ENCODE measurements around the gene RAB3IL1. TPM values are rescaled to one million over a fixed set of nuclear protein-coding genes. Genes with fewer than 3 reads are reported as not detected.
A peak's percentile ranks its signal among the peaks of the same experiment; 100 is the strongest.

Gene RAB3IL1
- total RNA-seq, 1 experiment from 2014 or later = 7.9 TPM

DNA sequence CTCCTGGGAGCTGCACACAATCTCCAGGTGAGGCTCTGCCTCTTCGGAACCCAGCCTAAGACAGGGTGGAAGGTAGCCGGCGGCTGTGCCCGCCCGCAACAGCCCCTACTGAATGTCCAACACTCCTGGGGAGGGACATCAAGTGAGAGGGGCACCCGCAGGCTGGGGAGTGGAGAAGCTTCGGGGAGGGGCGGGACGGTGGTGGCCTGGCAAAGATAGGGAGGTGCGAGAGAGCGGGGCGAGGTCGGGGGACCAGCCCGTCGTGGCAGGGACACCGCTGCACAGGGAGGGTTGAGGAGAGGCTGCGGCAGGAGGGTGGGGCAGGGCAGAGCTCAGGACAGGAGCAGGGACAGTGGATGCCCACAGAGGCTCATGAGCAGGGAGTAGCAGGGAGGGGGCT is 17.1 kb downstream of the RAB3IL1 start:
- intact Hi-C loops (cut with micrococcal nuclease) = no loop called here
- no peak for TF ChIP-seq EZH2phosphoT487 (IDR thresholded peaks at IDR 0.05; ENCODE audit: borderline replicate concordance, low read length)
- TF ChIP-seq EZH2 (IDR thresholded peaks at IDR 0.05; ENCODE audit: low read length, unreplicated experiment) = no peak
- TF ChIP-seq, protein P1, sequence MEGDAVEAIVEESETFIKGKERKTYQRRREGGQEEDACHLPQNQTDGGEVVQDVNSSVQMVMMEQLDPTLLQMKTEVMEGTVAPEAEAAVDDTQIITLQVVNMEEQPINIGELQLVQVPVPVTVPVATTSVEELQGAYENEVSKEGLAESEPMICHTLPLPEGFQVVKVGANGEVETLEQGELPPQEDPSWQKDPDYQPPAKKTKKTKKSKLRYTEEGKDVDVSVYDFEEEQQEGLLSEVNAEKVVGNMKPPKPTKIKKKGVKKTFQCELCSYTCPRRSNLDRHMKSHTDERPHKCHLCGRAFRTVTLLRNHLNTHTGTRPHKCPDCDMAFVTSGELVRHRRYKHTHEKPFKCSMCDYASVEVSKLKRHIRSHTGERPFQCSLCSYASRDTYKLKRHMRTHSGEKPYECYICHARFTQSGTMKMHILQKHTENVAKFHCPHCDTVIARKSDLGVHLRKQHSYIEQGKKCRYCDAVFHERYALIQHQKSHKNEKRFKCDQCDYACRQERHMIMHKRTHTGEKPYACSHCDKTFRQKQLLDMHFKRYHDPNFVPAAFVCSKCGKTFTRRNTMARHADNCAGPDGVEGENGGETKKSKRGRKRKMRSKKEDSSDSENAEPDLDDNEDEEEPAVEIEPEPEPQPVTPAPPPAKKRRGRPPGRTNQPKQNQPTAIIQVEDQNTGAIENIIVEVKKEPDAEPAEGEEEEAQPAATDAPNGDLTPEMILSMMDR (conservative IDR thresholded peaks at IDR 0.05; ENCODE audit: low read depth, low read length) = no peak
- no peaks in the 10 kb centered on the region for H3K27me3 ChIP-seq (ENCODE audit: low read length)
- no TSS peak for BruUV-seq (replicated peaks)
- no peaks in the 10 kb centered on the region for H3K9me2 ChIP-seq (replicated peaks; ENCODE audit: low read length)
- no peaks in the 10 kb centered on the region for H3K9me3 ChIP-seq (ENCODE audit: low read length)
- no peak overlapping the region for H3K27ac ChIP-seq (ENCODE audit: low read length)
- H3F3A ChIP-seq (ENCODE audit: low read length, unreplicated experiment) = no peaks in the 10 kb centered on the region
- ChIA-PET CTCF (interaction anchor here (0.6 to 3.6 kb wide), 4 partner anchors 48 to 1013 kb away, joined by 3 to 41 read pairs (median 13); no protein-coding TSS in a partner anchor), POLR2A (ENCODE audit: unreplicated experiment) (no interaction called here)
- no peak overlapping the region for H3K9ac ChIP-seq (ENCODE audit: low read length)
- no peaks in the 10 kb centered on the region for H3K4me1 ChIP-seq (ENCODE audit: insufficient read depth, low read length)
- H4K20me1 ChIP-seq (ENCODE audit: low read length) = no peaks in the 10 kb centered on the region
- H3K4me2 ChIP-seq (ENCODE audit: low read length) = no peak overlapping the region
- no peak overlapping the region for H2AFZ ChIP-seq (ENCODE audit: low read length)
- H3K36me3 ChIP-seq (ENCODE audit: low read depth, low read length) = no peaks in the 10 kb centered on the region
- no peak overlapping the region for H3K4me3 ChIP-seq (ENCODE audit: low read length)
- ATAC-seq (no peak), DNase-seq (no peak)
- no peaks in the 10 kb centered on the region for H3K79me2 ChIP-seq (ENCODE audit: low read length)

DNA sequence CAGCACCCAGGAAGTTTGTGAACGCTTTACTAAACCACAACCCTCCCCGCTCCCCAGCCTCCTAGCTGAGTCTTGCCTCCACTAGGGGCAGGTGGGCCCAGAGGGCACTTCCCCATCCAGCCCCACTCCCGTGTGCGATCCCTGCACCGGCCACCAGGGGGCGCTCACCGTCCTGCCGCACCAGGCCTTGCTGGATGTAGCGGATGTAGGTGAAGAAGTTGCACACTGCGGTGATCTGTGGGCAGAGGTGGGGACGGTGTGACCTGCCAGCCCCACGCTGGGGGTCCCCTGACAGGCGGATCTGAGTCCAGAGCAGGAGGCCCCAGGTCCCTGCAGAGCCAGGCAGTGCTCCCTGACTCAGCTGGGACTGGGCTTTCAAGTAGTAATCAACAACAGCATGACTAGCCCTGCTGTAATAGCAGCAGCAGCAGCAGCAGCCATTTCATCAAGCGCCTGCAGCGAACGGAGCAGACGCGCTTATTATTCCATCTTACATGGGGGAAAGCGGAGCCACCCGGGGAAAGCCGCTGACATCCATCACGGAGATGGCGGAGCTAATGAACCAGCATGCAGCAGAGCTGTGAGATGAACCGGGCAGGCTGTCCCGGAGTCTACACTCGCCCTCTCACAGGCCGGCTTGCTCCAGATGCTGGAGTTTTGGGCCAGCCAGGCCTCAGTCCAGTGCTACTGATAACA is 18.1 kb downstream of the RAB3IL1 start:
- Histone ChIP-seq H3K4me1 (ENCODE audit: insufficient read depth, low read length) (no peaks in the 10 kb centered on the region), H3K4me2 (ENCODE audit: low read length) (no peak overlapping the region), H3K36me3 (ENCODE audit: low read depth, low read length) (no peaks in the 10 kb centered on the region), H3K9me3 (ENCODE audit: low read length) (no peaks in the 10 kb centered on the region), H4K20me1 (ENCODE audit: low read length) (no peaks in the 10 kb centered on the region), H3K4me3 (ENCODE audit: low read length) (no peak overlapping the region), H3K27me3 (ENCODE audit: low read length) (no peaks in the 10 kb centered on the region), H3K79me2 (ENCODE audit: low read length) (no peaks in the 10 kb centered on the region), H3K27ac (ENCODE audit: low read length) (no peak overlapping the region), H2AFZ (ENCODE audit: low read length) (peak overlapping the region; percentile 57), H3F3A (ENCODE audit: low read length, unreplicated experiment) (no peaks in the 10 kb centered on the region), H3K9me2 (replicated peaks; ENCODE audit: low read length) (no peaks in the 10 kb centered on the region), H3K9ac (ENCODE audit: low read length) (no peak overlapping the region)
- intact Hi-C loops (cut with micrococcal nuclease) = loop anchor here (1.0 to 5.0 kb wide), 6 partner anchors 48 to 209 kb away; no protein-coding TSS in a partner anchor
- no TSS peak for BruUV-seq (replicated peaks)
- CTCF ChIA-PET = interaction anchor here (0.5 to 3.6 kb wide), 8 partner anchors 48 to 209 kb away, joined by 3 to 41 read pairs (median 8); no protein-coding TSS in a partner anchor
- TF ChIP-seq EZH2phosphoT487 (IDR thresholded peaks at IDR 0.05; ENCODE audit: borderline replicate concordance, low read length) = no peak
- TF ChIP-seq, protein P1 (conservative IDR thresholded peaks at IDR 0.05; ENCODE audit: low read depth, low read length) = peak; percentile 99
- no peak for TF ChIP-seq EZH2 (IDR thresholded peaks at IDR 0.05; ENCODE audit: low read length, unreplicated experiment)
- POLR2A ChIA-PET (ENCODE audit: unreplicated experiment) = interaction anchor here (0.7 kb wide), 1 partner anchor 68 kb away, joined by 7 read pairs; the partner anchor contains the start of gene FTH1
- peak; percentile 85 for ATAC-seq
- DNase-seq = peak; percentile 94

DNA sequence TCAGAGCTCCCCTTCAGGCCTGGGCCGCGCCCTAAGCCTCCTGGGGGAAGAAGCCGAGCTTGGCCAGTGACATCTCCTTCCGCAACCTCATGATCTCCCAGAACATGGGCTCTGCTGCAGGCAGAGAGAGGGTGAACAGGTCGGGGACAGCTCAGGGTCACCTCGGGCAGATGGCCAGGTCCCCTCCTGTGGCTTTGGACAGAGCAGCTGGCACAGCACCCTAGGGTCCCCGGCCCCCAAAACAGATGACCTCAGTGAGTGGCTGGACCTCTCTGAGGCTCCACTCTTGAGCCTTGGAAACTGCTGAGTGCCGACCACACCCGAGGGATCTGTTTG is 19.2 kb downstream of the RAB3IL1 start:
- no peak overlapping the region for H3K4me2 ChIP-seq (ENCODE audit: low read length)
- H3K79me2 ChIP-seq (ENCODE audit: low read length) = no peaks in the 10 kb centered on the region
- no peaks in the 10 kb centered on the region for H3K36me3 ChIP-seq (ENCODE audit: low read depth, low read length)
- no peak overlapping the region for H3K27ac ChIP-seq (ENCODE audit: low read length)
- no peaks in the 10 kb centered on the region for H3K4me1 ChIP-seq (ENCODE audit: insufficient read depth, low read length)
- ATAC-seq = no peak
- no peak overlapping the region for H2AFZ ChIP-seq (ENCODE audit: low read length)
- BruUV-seq (replicated peaks) = no TSS peak
- intact Hi-C loops (cut with micrococcal nuclease) = loop anchor here (2.0 to 5.0 kb wide), 2 partner anchors 64 to 101 kb away; no protein-coding TSS in a partner anchor
- H3K9me3 ChIP-seq (ENCODE audit: low read length) = no peaks in the 10 kb centered on the region
- ChIA-PET POLR2A (ENCODE audit: unreplicated experiment) (no interaction called here), CTCF (interaction anchor here (1.3 to 3.6 kb wide), 5 partner anchors 49 to 210 kb away, joined by 10 to 41 read pairs (median 22); no protein-coding TSS in a partner anchor)
- TF ChIP-seq EZH2phosphoT487 (IDR thresholded peaks at IDR 0.05; ENCODE audit: borderline replicate concordance, low read length) = no peak
- no peak for TF ChIP-seq EZH2 (IDR thresholded peaks at IDR 0.05; ENCODE audit: low read length, unreplicated experiment)
- TF ChIP-seq, protein P1 (conservative IDR thresholded peaks at IDR 0.05; ENCODE audit: low read depth, low read length) = no peak
- H3K27me3 ChIP-seq (ENCODE audit: low read length) = no peaks in the 10 kb centered on the region
- no peaks in the 10 kb centered on the region for H3F3A ChIP-seq (ENCODE audit: low read length, unreplicated experiment)
- H3K9me2 ChIP-seq (replicated peaks; ENCODE audit: low read length) = no peaks in the 10 kb centered on the region
- DNase-seq = no peak
- no peaks in the 10 kb centered on the region for H4K20me1 ChIP-seq (ENCODE audit: low read length)
- no peak overlapping the region for H3K9ac ChIP-seq (ENCODE audit: low read length)
- H3K4me3 ChIP-seq (ENCODE audit: low read length) = no peak overlapping the region
